ENCODE results near the gene TTLL12.
"Not testable (repeated sequence)": the region's sequence is repeated elsewhere in the genome, so short reads cannot be mapped to it uniquely, and the experiment has no call there.

The TTLL12 gene

DNA sequence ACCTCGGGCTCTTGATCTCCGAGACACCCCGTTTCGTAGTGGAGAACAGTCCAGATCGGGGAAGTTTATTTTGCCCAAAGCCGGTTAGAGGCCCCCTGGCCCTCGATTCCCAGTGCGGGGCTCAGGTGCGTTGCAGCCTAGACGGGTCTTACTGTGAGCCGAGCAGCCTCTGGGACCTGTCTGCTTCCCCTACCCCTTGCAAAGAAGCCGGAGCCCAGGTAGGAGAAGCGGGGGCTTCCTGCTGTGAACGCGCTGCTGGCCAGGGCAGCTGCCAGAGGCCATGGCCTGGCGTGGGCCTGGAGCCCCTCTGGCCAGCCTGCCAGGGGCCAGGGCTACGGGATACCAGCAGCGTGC lies 35.0 kb downstream of the TTLL12 start:
- DNase-seq: no peak

GRCh38 chr22:43151251-43152002 lies 35.5 kb downstream of the TTLL12 start, which contains the start of gene TSPO:
TSPO (plus strand) TSS chr22:43151559; CDS start chr22:43159239, 7,680 bp downstream.
- peak; percentile 71 for DNase-seq

DNA sequence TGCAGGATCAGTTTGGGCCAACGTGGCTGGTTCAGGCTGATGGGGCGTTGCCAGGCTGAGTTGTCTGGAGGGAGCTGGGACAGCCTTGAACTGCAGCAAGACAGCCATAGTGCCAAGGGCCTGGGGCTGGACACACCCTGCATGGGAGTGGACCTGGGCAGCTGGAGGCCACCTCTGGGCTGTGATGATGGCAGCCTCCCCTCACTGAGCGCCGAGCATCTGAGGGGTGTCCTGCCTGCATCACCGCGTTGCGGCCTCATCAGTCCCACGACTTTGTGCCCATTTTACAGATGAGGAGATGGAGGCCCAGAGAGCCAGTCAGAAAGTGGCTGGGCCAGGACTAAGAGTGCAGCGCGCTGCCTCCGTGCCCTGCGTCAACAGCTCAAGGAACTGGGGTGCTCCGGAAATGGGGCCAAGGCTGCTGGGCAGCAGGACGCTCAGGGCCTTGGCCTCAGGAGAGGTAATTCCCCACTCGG lies 36.2 kb downstream of the TTLL12 start:
- DNase-seq: no peak

DNA sequence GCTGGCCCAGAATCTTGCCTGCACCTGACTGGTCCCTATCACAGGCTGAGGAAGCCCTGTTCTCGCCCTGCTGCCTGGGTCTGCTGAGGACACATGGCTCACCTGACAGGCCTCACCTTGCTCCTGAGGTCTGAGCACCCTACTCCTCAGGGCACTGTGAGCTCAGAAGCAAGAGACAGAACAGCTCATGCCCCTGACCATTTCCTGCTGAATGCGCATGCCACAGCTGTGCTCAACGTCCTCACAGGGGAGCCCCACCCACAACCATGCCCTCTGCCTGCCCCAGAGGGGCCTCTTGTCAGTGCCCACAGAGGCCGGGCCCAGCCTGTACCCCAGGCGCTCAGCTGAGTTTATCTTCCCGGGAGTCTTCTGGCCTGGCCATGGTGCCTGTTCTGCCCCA lies 38.4 kb downstream of the TTLL12 start:
- DNase-seq: peak; percentile 85

DNA sequence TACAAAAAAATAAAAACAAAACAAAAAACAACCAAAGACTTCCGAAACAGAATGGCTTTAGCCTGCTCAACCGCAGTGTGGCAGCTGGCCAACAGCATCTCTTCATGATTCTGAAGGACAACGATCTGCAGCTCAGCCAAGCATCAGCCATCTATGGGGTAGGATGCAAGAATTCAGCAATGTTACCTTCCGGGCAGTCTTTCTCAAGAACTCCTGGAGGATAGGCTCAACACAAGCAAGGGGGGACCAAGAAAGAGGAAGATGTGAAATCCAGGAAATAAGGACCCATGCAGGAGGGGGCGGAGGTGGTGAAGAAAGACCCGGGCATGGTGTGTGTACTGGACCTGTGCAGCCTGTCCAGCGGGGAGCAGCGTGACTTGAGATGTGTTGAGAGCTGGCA lies 39.1 kb downstream of the TTLL12 start:
- peak; percentile 86 for DNase-seq

GRCh38 chr22:43146332-43146731 lies 40.6 kb downstream of the TTLL12 start:
- not testable (repeated sequence) for DNase-seq

DNA sequence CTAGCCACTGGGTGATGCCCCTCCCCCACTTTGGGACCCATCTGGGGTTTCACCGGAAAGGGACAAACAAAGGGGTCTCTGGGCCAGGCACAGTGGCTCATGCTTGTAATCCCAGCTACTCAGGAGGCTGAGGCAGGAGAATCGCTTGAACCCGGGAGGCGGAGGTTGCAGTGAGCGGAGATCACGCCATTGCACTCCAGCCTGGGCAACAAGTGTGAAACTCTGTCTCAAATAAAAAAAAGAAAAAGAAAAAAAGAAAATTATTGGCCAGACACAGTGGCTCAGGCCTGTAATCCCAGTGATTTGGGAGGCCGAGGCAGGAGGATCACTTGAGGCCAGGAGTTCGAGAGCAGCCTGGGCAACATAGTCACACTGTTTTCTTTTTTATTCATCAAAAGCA lies 41.6 kb downstream of the TTLL12 start:
- DNase-seq: not testable (repeated sequence)

- no peak for DNase-seq
Observed at GRCh38 chr22:43144949-43145348, 42.0 kb downstream of the TTLL12 start.

- DNase-seq: peak; percentile 93
Observed at GRCh38 chr22:43142880-43143562, 43.9 kb downstream of the TTLL12 start, which contains the start of gene MCAT. MCAT (minus strand) TSS chr22:43143398; CDS start chr22:43143348, 50 bp downstream.

DNA sequence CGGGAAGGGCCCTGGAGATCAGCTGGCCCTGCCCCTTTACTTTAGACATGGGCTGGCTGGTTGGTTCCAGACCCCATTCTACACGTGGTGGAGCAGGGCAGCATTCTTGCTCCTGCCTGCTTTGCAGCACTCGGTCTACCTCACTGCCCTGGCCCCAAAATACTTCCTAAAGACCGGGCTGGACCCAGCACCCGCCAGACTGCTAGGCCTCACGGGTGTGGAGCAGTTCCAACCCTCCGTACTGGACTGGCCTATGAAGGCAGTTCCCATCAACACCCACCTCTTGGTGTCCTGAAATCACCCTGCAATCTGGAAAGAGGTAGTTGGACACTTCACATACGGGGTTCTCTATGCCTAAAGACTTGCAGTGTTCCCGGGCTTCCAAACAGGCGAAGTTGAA lies 50.1 kb downstream of the TTLL12 start:
- DNase-seq: no peak

GRCh38 chr22:43136255-43136654 lies 50.7 kb downstream of the TTLL12 start:
- peak; percentile 80 for DNase-seq

DNA sequence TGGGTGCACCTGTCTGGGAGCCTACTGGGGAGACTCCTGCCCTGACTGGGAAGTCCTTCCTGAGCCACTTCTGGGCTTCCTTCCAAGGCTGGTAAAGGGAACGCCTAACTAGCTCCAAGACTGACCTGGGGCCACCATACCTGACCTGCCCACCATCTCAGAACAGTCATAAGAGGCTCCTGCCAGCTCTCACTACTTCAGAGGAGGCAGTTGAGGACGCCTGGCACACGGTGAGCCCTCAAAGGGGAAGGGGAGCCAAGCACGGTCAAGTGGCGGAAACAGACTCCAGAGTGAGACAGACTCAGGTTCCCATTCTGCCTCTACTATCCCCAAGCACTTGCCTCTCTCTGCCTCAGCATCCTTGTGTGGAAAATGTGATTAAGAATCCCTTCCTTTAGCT lies 51.4 kb downstream of the TTLL12 start:
- DNase-seq: no peak

DNA sequence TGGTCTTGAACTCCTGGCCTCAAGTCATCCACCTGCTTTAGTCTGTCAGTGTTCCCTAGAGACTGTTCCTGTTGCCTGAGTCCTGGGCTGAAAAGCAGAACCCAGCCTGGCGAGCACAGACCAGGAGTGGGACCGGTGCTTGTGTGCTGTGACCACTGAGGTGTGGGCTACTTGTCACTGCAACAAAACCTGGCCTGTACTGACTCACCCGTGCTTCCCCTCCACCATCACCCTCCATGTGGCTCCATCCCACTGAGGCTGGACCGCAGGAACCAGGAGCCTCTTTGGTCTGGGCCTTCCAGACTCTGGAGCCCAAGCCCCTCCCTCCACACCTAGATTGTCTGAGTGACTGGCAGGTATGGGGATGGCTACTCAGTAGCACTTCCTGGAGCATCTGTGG lies 52.4 kb downstream of the TTLL12 start:
- no peak for DNase-seq

- no peak for DNase-seq
Observed at GRCh38 chr22:43133401-43133800, 53.5 kb downstream of the TTLL12 start.

GRCh38 chr22:43131773-43132501 lies 55.0 kb downstream of the TTLL12 start:
- no peak for DNase-seq

DNA sequence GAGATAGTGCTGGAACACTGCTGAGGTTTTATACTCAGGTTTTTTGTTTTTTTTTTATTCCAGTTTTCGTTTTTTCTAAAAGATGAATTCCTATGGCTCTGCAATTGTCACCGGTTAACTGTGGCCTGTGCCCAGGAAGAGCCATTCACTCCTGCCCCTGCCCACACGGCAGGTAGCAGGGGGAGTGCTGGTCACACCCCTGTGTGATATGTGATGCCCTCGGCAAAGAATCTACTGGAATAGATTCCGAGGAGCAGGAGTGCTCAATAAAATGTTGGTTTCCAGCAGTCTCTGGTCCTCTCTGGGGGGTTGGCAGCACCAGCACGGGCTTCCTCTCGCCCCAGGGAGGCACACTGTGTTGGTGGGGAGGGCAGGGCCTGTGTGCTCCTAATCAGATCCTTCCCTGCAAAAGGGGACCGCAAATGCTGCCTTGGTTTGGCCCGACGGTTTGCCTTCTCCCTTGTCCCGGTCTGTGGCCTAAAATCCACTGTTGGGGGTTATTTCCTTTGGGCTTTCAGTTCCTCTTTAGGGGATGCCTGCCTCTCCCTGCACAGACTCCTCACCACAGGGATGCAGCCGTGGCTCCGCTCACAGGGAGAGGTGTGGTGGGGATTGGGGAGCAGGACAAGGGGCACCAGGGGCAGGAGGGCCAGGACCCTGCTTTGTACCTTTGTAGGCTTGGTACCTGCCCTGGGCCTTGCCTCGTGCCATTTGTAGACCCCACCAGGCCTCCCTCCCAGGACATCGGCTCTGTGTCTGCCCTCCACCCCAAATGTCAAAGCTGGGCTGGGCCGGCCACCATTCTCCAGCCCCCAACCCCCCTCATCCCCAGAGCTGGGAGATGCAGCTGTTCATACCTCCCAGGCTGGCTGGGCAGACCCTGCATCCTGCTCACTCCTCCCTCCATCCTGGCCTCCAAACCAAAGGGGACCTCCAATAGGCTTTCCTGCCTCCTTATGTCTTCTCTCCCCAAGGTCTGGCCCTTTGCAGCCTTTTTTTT lies 57.2 kb downstream of the TTLL12 start:
- peak; percentile 77 for DNase-seq

GRCh38 chr22:43128928-43129424 lies 58.0 kb downstream of the TTLL12 start:
- peak; percentile 78 for DNase-seq

GRCh38 chr22:43128116-43128515 lies 58.8 kb downstream of the TTLL12 start:
- DNase-seq: peak; percentile 75

- peak; percentile 44 for DNase-seq
Observed at GRCh38 chr22:43127166-43127908, 59.6 kb downstream of the TTLL12 start.

GRCh38 chr22:43126501-43127165 lies 60.3 kb downstream of the TTLL12 start:
- DNase-seq: no peak

Measured in hematopoietic multipotent progenitor cell treated with erythropoietin and hydrocortisone succinate and interleukin-3 and kit ligand, for 4 days (in vitro differentiated cells).